ENCODE results near the gene PELI1. TPM values are rescaled to one million over a fixed set of nuclear protein-coding genes. Genes with fewer than 3 reads are reported as not detected.

Gene PELI1
- total RNA-seq, 2 donors from 2014 or later, result 23.4 to 30.7 TPM

- Histone ChIP-seq H3K27me3 (replicated peaks; ENCODE audit: insufficient read depth) (no peaks in the 10 kb centered on the region), H3K27ac (peak overlapping the region; percentile 1 to 65), H3K4me1 (ENCODE audit: control insufficient read depth in 1 of 2, low read depth in 2 of 2) (peaks cover 6% of the 10 kb centered on the region in 2 donors), H3K4me3 (peak overlapping the region; percentile 31), H3K9me3 (no peaks in the 10 kb centered on the region), H3K36me3 (no peaks in the 10 kb centered on the region)
- DNase-seq (ENCODE audit: low spot score) (no peak), ATAC-seq (ENCODE audit: insufficient number of reproducible peaks, low FRiP score, low read depth) (peak; percentile 77)
- no peak for TF ChIP-seq CTCF (IDR thresholded peaks at IDR 0.05)
These were observed 80.3 kb downstream of the PELI1 start for GRCh38 chr2:64063924-64064331.

GRCh38 chr2:64063454-64063853 is 80.8 kb downstream of the PELI1 start:
- Histone ChIP-seq H3K27me3 (replicated peaks; ENCODE audit: insufficient read depth) (no peaks in the 10 kb centered on the region), H3K27ac (peak overlapping the region in 1 of 2 donors; percentile 65), H3K9me3 (no peaks in the 10 kb centered on the region), H3K4me3 (no peak overlapping the region), H3K36me3 (no peaks in the 10 kb centered on the region), H3K4me1 (ENCODE audit: control insufficient read depth in 1 of 2, low read depth in 2 of 2) (peaks cover 6% of the 10 kb centered on the region in 2 donors)
- DNase-seq (ENCODE audit: low spot score) (no peak), ATAC-seq (ENCODE audit: insufficient number of reproducible peaks, low FRiP score, low read depth) (no peak)
- no peak for TF ChIP-seq CTCF (IDR thresholded peaks at IDR 0.05)

- Histone ChIP-seq H3K9me3 (no peaks in the 10 kb centered on the region), H3K4me1 (ENCODE audit: control insufficient read depth in 1 of 2, low read depth in 2 of 2) (peaks cover 6% of the 10 kb centered on the region in 2 donors), H3K27ac (peak overlapping the region in 1 of 2 donors; percentile 11), H3K27me3 (replicated peaks; ENCODE audit: insufficient read depth) (no peaks in the 10 kb centered on the region), H3K36me3 (no peaks in the 10 kb centered on the region), H3K4me3 (no peak overlapping the region)
- DNase-seq (ENCODE audit: low spot score), result no peak
- no peak for TF ChIP-seq CTCF (IDR thresholded peaks at IDR 0.05)
- no peak for ATAC-seq (ENCODE audit: insufficient number of reproducible peaks, low FRiP score, low read depth)
These were observed 81.4 kb downstream of the PELI1 start for GRCh38 chr2:64062840-64063239.

- no peaks in the 10 kb centered on the region for H3K36me3 ChIP-seq
- H3K27ac ChIP-seq, result no peak overlapping the region
- no peak overlapping the region for H3K4me3 ChIP-seq
- DNase-seq (ENCODE audit: low spot score) (no peak), ATAC-seq (ENCODE audit: insufficient number of reproducible peaks, low FRiP score, low read depth) (no peak)
- no peak for TF ChIP-seq CTCF (IDR thresholded peaks at IDR 0.05)
- H3K9me3 ChIP-seq, result no peaks in the 10 kb centered on the region
- H3K4me1 ChIP-seq (ENCODE audit: control insufficient read depth in 1 of 2, low read depth in 2 of 2), result peaks cover 3 to 6% of the 10 kb centered on the region in 2 donors
- no peaks in the 10 kb centered on the region for H3K27me3 ChIP-seq (replicated peaks; ENCODE audit: insufficient read depth)
These were observed 85.0 kb downstream of the PELI1 start for GRCh38 chr2:64059270-64059669.

- Histone ChIP-seq H3K27ac (no peak overlapping the region), H3K9me3 (no peaks in the 10 kb centered on the region), H3K36me3 (no peaks in the 10 kb centered on the region), H3K27me3 (replicated peaks; ENCODE audit: insufficient read depth) (no peaks in the 10 kb centered on the region), H3K4me1 (ENCODE audit: control insufficient read depth in 1 of 2, low read depth in 2 of 2) (no peaks in the 10 kb centered on the region), H3K4me3 (no peak overlapping the region)
- TF ChIP-seq CTCF (IDR thresholded peaks at IDR 0.05), result no peak
- ATAC-seq (ENCODE audit: insufficient number of reproducible peaks, low FRiP score, low read depth) (no peak), DNase-seq (ENCODE audit: low spot score) (no peak)
These were observed 88.2 kb downstream of the PELI1 start for GRCh38 chr2:64056021-64056420.
